NCI-H1105 treated with DMSO at 0.1 percent for 48 hours (cell line): ENCODE results near the gene ACAP1.
"Not testable (repeated sequence)": the region's sequence is repeated elsewhere in the genome, so short reads cannot be mapped to it uniquely, and the experiment has no call there.

Source experiments
- DNase-seq: peaks from one replicate; lab custom pipeline; 2025; lab: John Stamatoyannopoulos, UW

The ACAP1 gene

DNA sequence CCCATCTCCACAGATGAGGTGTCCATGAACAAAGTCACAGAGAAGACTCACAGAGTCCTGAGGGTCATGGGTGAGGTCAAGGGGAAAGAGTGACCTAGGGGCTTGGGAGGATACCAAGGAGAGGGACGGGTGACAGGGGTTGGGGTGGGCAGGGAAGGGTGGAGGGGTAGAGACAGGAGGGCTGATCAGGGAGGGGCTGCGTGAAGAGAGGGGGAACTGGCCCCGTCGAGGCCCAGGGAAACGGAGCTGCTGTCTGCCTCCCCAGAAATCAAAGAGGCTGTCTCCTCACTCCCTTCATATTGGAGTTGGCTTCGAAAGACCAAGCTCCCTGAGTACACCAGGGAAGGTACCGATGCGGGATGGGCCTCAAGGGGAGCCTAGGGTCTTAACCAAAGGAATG, 19.2 kb downstream of the ACAP1 start:
- no peak for DNase-seq

DNA sequence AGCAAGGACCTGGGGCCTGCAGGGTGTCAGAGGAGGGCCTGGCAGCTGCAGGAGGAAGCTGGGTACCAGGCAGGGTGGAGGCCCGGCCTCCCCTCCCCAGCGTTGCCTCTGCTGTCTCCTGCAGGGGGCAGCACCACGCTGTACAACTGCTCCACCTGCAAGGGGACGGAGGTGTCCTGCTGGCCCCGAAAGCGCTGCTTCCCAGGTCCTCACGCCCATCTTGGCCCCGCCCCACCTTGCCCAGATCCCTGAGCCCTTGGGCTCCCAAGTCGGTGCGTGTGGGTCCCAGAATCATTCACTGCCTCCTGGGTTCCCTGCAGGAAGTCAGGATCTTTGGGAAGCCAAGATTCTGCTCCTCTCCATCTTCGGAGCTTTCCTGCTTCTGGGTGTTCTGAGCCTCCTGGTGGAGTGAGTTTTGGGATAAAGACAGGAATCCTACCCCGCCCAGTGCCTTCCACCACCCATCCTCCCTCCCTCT, 19.8 kb downstream of the ACAP1 start:
- peak; percentile 83 for DNase-seq

DNA sequence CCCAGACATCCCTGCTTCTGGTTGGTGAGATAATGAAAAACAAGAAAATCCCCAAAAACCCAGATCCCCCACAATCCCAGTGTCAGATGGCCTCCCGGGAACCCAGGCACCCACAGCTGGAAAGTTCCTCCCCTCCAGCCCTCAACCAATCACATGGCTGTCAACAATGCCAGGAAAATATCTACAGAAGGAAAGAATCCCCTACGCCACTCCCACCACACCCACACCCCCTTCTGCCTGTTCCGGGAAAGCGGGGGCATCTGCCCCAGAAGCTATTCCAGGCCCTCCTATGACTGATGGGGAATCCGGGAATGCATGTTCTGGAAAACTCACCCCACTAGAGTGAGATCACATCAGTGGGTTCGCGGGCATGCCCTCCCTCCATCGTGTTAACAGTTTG, 20.4 kb downstream of the ACAP1 start:
- no peak for DNase-seq

DNA sequence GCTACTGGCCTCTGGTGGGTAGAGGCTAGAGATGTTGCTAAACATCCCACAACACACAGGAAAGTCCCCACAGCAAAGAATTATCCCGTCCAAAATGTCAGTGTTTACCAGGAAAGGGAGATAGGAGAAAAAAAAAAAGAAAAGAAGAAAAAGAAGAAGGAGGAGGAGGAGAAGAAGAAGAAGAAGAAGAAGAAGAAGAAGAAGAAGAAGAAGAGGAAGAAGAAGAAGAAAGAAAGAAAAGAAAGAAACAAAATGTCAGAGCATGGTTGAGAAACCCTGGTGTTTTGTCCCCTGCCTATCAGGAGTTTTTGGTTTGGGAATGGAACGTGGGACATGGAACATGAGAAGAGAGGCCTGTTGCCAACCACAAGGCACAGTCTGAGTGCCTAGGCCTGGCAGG, 21.1 kb downstream of the ACAP1 start:
- no peak for DNase-seq

DNA sequence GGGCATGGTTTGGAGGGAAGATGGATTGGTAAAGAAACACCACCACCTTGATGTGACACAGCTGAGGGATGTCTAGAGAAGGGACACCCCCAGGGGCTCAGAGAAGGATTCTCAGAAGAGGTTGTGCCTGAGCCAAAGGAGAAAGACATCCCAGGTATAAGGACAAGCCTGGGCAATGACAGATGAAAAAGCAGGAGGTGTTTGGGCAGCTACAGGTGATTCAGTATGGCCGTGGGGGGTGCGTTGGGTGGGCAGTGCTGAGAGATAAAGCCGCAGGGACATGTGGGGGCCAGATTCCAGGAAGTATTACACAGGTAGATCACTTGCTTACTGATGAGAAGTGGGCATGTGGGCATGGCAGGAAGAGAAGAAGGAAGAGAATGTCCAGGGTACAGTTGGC, 25.6 kb downstream of the ACAP1 start:
- no peak for DNase-seq

DNA sequence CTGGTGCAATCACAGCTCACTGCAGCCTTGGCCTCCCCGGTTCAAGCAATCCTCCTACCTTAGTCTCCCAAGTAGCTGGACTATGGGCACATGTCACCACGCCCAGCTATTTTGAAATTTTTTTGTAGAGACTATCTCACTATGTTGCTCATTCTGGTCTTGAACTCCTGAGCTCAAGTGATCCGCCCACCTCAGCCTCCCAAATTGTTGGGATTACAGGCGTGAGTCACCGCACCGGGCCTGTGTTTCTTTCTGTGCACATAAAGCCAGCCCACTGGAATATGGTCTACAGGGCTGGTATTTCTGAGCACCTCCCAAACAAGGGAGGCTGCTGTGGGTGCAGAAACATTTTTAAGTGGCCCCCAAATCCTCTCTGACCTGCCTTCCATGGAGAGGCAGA, 27.0 kb downstream of the ACAP1 start:
- no peak for DNase-seq

DNA sequence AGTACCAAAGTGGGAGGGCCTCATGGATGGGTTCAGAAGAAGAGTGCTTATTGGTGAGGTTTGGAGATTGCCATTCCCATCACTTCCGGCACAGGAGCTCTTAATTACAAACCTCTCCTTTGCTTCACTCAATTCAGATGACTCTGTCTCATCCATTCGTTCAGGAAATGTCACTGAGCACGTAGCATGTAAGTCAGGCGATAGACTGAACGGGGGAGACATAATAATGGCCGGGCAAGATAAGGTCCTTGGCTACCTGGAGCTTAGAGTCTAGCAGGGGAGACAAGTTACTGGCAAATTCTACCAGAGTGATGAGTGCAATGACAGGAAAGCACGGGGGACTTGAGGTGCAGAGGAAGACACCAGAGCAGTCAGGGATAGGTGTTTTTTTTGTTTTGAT, 29.6 kb downstream of the ACAP1 start:
- DNase-seq: not testable (repeated sequence)

DNA sequence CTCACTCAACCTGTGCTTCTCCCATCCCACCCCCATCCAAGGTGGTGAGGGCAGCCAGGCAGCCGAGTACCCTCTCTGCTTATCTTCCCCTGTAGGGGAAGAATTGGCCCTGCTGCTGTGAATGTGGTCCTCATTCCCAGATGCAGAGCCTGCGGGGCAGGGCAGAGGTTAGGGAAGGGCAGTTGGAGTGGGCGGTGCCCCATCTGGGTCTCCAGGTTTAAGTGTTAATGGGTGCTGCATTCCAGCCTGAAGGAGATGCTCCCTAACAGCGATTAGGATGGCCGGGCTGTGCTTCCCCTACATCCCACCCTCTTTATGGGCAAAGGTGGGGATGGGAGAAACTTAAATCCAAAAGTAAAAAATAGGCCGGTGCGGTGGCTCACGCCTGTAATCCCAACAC, 30.8 kb downstream of the ACAP1 start:
- DNase-seq: no peak

DNA sequence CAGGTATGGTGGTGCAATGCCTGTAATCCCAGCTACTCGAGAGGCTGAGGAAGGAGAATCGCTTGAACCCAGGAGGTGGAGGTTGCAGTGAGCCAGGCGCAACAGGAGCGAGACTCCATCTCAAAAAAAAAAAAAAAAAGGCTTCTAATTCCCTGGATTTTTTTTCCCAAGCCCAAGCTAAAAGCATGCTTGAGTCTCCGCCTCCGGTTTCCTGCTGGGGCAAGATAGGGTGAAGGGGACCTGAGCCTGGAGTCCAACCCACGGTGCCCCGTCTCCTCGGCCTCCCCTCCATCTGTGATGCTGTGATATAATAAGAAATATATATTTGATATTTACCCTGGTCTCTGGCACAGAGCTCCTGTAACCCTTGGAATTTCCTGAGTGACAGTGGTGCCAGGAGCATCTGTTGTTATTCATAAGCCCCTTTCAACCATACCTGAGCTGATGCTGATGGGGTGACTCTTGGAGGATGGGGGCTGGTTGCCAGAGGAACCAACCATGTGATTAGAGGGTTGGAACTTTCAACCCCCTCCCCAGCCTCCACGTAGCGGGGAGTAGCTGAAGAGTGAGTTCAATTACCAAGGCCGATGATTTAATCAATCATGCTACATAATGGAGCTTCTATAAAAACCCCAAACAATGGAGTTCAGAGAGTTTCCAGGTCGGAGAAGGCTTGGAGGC, 31.7 kb downstream of the ACAP1 start:
- no peak for DNase-seq

DNA sequence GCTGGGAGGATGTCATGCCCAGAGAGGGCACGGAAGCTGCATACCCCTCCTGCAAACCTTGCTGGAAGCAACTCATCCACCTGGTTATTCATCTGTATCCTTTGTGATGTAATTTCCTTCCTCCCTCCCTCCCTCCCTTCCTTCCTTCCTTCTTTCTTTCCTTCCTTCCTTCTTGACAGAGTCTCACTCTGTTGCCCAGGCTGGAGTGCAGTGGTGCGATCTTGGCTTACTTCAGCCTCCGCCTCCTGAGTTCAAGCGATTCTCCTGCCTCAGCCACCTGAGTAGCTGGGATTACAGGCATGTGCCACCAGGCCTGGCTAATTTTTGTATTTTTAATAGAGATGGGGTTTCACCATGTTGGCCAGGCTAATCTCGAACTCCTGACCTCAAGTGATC, 32.3 kb downstream of the ACAP1 start:
- DNase-seq: not testable (repeated sequence)

DNA sequence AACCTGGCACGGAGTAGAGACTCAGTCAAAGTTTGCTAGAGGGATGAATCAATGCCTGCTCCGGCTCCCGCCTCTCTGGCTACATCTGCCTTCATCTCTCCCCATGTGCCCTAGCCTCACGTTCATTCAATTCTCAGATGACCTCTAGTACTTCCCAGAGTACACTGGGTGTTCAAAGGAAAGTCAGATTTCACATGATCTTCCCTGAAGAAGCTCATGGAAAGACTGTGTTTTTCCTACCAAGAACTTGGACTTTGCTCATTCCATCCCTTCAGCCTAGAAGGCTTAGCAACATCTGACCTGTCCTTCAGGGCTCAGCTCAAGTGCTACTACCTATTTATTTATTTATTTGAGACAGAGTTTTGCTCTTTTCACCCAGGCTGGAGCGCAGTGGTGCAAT, 33.5 kb downstream of the ACAP1 start:
- DNase-seq: no peak

DNA sequence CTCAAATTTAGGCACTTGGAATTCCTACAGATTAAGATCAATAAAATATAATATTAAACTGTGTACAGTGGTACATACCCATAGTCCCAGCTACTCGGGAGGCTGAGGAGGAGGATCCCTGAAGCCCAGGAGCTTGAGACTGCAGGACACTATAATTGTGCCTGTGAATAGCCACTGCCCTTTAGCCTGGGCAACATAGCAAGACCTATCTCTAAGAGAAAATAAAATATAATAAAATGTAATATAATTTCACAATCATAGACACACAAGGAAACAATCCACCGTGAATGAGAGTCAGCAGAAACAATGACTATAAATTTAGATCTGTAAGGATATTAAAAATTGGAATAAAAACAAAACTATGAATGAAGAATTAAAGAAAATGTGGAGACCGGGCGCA, 34.5 kb downstream of the ACAP1 start:
- no peak for DNase-seq

DNA sequence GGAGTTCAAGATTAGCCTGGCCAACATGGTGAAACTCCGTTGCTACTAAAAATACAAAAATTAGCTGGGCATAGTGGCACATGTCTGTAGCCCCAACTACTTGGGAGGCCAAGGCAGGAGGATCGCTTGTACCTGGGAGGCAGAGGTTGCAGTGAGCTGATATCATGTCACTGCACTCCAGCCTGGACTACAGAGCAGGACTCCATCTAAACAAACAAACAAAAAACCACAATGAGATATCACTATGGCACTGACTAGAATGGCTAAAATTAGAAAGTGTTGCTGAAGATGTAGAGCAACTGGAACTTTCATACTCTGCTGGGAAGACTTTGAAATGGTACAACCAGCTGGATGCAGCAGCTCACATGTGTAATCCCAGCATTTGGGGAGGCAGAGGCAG, 38.0 kb downstream of the ACAP1 start:
- no peak for DNase-seq

DNA sequence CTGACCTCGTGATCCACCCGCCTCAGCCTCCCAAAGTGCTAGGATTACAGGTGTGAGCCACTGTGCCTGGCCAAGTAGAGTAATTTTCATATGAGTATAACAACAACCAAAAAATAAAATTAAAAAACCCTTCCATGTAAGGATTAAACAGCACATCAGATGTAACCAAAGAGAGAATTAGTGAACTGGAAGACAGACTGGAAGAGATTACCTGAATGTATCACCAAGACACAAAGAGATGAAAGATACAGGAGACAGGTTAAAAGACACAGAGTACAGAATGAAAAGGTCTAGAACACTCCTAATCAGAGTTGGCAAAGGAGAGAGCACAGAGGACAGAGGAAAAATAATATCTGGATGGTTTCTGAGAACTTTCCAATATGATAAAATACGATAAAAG, 42.8 kb downstream of the ACAP1 start:
- DNase-seq: no peak

DNA sequence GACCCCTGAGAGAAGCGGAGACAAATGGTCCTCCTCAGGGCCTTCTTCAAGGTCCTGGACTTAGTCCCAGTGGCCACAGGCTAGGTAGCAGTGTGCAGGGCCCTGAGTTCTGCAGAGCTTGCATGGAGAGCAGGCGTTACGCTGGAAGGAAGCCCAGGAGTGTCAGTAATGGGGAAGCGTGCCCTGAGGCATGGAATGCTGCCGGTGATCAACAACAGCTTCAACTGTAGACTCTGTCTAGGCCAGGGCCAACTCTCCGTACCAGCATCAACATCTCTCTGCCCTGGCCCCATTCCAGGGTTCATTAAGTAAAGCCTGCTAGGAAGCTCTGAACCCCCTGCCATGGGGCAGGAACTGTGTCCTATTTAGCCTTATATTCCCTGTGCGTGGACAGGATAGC, 44.0 kb downstream of the ACAP1 start:
- DNase-seq: peak; percentile 87

DNA sequence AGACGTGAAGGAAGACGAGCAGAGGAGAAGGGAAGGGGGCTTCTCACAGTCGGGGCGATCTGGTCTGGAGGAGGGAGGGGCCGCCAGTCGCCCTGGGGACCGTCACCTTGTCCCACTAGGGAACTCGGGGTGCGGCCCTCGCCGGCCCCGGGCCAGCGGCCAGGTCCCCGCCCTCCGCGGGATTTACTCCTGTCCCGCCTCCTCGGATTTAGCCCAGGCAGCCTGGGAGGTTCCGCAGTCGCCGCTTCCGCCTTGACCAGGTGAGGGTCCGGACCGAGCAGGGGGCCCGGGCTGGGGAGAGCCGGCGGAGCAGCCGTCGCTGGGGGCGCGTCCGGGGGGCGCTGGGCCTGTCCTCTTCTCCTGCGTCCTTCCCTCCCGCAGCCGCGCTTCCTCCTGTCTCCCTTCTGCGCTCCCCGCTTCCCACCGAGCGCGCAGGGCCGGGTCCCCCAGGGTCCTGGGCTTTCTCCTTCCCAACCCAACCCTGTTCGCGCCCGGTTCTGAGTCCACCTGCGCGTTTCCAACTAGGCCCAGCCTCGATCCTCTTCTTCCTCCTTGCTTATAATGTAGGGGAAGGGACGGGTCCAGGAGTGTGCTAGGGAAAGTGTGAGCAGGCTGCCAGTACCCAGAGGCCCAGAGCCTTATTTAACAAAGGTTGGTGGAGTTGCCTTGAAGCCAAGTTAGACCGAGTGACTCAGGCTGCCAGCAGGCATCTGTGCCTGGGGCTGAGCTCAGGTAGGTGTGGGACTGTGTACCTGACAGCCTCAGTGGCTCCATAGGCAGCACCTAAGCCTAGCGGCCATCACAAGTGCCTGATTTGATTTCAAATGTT, 44.7 kb downstream of the ACAP1 start, which contains the start of gene TNK1:
Gene TNK1, plus strand, starts transcription at position 235 of the 829 bp plus-strand sequence. CDS start 1,838 bp downstream, outside the sequence.
- DNase-seq: peak; percentile 20

DNA sequence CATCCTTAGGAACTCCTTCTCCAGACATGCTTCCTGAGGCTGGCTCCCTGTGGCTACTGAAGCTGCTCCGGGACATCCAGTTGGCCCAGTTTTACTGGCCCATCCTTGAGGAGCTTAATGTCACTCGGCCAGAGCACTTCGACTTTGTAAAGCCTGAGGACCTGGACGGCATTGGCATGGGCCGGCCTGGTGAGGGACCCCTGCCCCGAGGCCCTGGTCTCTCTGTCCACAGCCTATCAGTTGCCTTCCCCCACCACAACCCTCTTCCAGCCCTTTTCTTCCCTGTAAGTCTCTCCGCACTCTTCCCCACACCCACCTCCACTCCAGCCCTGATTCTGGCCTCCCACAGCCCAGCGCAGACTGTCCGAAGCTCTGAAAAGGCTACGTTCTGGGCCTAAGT, 46.6 kb downstream of the ACAP1 start:
- no peak for DNase-seq

DNA sequence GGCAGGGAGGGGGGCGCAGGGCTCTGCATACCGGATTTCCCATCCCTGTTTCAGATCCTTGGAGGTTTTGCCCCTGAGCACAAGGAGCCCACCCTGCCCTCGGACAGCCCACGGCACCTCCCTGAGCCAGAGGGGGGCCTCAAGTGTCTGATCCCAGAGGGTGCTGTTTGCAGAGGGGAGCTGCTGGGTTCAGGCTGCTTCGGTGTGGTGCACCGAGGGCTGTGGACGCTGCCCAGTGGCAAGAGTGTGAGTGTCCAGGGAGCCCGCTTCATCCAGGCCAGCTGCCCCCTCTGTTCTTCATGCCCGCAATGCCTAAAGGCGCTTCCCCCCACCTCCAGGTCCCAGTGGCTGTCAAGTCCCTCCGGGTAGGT, 47.0 kb downstream of the ACAP1 start:
- no peak for DNase-seq

DNA sequence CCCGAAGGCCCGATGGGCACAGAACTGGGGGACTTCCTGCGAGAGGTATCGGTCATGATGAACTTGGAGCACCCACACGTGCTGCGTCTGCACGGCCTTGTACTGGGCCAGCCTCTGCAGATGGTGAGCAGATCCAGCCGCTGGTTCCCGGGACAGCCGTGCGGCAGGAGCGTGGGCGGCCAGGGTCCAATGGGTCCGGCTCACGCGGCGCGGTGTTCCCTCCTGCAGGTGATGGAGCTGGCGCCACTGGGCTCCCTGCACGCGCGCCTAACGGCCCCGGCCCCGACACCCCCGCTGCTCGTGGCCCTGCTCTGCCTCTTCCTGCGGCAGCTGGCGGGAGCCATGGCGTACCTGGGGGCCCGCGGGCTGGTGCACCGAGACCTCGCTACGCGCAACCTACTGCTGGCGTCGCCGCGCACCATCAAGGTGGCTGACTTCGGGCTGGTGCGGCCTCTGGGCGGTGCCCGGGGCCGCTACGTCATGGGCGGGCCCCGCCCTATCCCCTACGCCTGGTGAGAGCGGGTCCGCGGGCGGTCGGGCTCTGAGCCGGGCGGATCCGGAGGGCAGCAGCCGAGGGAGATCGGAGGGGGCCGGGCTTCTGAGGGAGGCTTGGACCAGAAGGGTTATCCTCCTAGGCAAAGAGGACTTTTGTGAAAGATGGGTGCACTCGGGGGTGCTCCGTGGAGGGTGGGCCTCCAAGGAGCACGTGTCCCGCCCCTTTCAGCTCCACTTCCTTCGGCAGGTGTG, 47.6 kb downstream of the ACAP1 start:
- DNase-seq: no peak

DNA sequence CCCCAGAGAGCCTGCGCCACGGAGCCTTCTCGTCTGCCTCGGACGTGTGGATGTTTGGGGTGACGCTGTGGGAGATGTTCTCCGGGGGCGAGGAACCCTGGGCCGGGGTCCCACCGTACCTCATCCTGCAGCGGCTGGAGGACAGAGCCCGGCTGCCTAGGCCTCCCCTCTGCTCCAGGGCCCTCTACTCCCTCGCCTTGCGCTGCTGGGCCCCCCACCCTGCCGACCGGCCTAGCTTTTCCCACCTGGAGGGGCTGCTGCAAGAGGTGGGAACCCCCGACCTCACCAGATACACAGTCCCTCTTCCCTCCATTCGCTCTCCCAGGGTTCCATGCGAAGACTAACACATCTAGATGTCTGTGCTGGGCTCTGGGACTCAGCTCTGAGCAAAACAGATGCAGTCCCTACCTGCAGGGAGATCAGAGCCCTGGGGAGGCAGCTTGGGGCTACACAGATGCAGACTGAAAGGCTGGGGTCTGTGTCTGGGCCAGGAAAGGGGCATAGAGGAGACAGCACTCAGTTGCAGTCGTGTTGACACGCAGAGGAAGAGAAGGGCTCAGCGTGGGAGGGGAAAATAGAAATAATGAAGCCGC, 48.3 kb downstream of the ACAP1 start:
- DNase-seq: no peak

DNA sequence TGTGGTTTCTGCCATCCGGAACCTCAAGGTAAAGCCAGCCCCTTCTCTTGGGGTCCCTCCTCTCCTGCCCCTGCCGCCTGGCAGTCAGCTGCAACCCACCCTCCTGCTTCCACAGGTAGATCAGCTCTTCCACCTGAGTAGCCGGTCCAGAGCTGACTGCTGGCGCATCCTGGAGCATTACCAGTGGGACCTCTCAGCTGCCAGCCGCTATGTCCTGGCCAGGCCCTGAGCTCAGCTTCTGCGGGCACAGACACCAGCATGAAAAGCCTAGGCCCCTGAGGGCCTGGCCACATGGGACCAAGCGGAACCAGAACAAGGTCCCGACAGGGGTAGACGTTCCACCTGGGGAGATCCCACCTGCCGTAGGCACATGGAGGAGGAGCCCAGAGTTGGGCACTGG, 52.5 kb downstream of the ACAP1 start:
- no peak for DNase-seq
